Common myeloid progenitor, CD34-positive (primary cell): Measurements from ENCODE around the gene NRTN.
"Not testable (repeated sequence)": the region's sequence is repeated elsewhere in the genome, so short reads cannot be mapped to it uniquely, and the experiment has no call there.

Source experiments
- CTCF ChIA-PET: fragments of 350-600 bp; sonication (Branson Sonifier 250); formaldehyde crosslinking; loops from one replicate; lab custom pipeline; 2021; ENCODE audit warnings: antibody characterized with exemption; lab: Charles Lee
- POLR2A ChIA-PET: fragments of 350-600 bp; sonication (Branson Sonifier 250); formaldehyde crosslinking; loops from one replicate; lab custom pipeline; 2021; ENCODE audit warnings: antibody characterized with exemption; lab: Charles Lee
- DNase-seq, 3 donors: peaks; one replicate each; pipeline versions ENCODE4 v3.0.0 to v3.0.0-alpha.2; 2013
- H3K27ac ChIP-seq, 2 experiments: 1 replicate in 1 of 2; 2 replicates in 1 of 2; pipeline ENCODE4 v1.7.0; 2013; ENCODE audit warnings: inconsistent platforms in 2 of 2, low read length in 2 of 2, mild to moderate bottlenecking in 2 of 2, low read depth in 1 of 2, moderate library complexity in 1 of 2; ENCODE audit not compliant: severe bottlenecking in 2 of 2, insufficient read depth in 1 of 2, poor library complexity in 1 of 2
- H3K27me3 ChIP-seq, 5 experiments: replicated peaks in 2 of 5; 1 replicate in 3 of 5; 2 replicates in 2 of 5; pipeline versions ENCODE4 v1.6.1 to v1.7.0; 2013; ENCODE audit warnings: low read length in 4 of 5, mild to moderate bottlenecking in 2 of 5, moderate library complexity in 2 of 5, inconsistent platforms in 1 of 5; ENCODE audit not compliant: insufficient read depth in 5 of 5, control insufficient read depth in 4 of 5
- H3K36me3 ChIP-seq, 4 experiments: 1 replicate in 2 of 4; 2 replicates in 2 of 4; pipeline versions ENCODE4 v1.6.1 to v1.7.0; 2013; ENCODE audit warnings: low read length in 3 of 4, control low read depth in 1 of 4, mild to moderate bottlenecking in 1 of 4; ENCODE audit not compliant: control insufficient read depth in 4 of 4, insufficient read depth in 4 of 4
- H3K4me1 ChIP-seq, 4 experiments: 1 replicate in 3 of 4; 2 replicates in 1 of 4; pipeline versions ENCODE4 v1.6.1 to v1.7.1; 2013; ENCODE audit warnings: low read length in 3 of 4, mild to moderate bottlenecking in 3 of 4, control low read depth in 1 of 4, inconsistent platforms in 1 of 4, moderate library complexity in 1 of 4; ENCODE audit not compliant: control insufficient read depth in 4 of 4, insufficient read depth in 4 of 4; ENCODE audit errors: control extremely low read depth in 1 of 4
- H3K4me3 ChIP-seq, 7 experiments: 1 replicate in 4 of 7; 2 replicates in 3 of 7; pipeline versions ENCODE4 v1.5.1 to v1.7.0; 2013; ENCODE audit warnings: mild to moderate bottlenecking in 7 of 7, low read length in 6 of 7, moderate library complexity in 6 of 7, inconsistent platforms in 2 of 7, low read depth in 2 of 7, control low read depth in 1 of 7; ENCODE audit not compliant: insufficient read depth in 4 of 7, control insufficient read depth in 1 of 7; ENCODE audit errors: extremely low read depth in 1 of 7
- H3K9me3 ChIP-seq, 5 experiments: 1 replicate in 4 of 5; 2 replicates in 1 of 5; pipeline versions ENCODE4 v1.6.1 to v1.7.1; 2013; ENCODE audit warnings: low read length in 4 of 5, mild to moderate bottlenecking in 2 of 5, inconsistent platforms in 1 of 5, low read depth in 1 of 5, moderate library complexity in 1 of 5; ENCODE audit not compliant: control insufficient read depth in 4 of 5, insufficient read depth in 2 of 5; ENCODE audit errors: control extremely low read depth in 1 of 5
- WGBS: methylation state at CpG from one replicate; pipeline ENCODE4 v1.1.5; 2013; ENCODE audit not compliant: insufficient coverage; 5-methylcytosine and 5-hydroxymethylcytosine counted together

Gene NRTN

GRCh38 chr19:5774921-5775320 lies 29.9 kb upstream of the NRTN start:
- no peaks in the 10 kb centered on the region for H3K4me1 ChIP-seq
- H3K4me3 ChIP-seq, result no peak overlapping the region
- CTCF ChIA-PET, result interaction anchor here (1.1 kb wide), 1 partner anchor 29 kb away, joined by 3 read pairs; no protein-coding TSS in a partner anchor
- no peaks in the 10 kb centered on the region for H3K9me3 ChIP-seq
- POLR2A ChIA-PET, result no interaction called here
- no peak for DNase-seq
- no peaks in the 10 kb centered on the region for H3K36me3 ChIP-seq
- 96% methylated on average over 5 of the region's 8 CpGs for WGBS
- H3K27ac ChIP-seq, result no peak overlapping the region
- no peaks in the 10 kb centered on the region for H3K27me3 ChIP-seq

GRCh38 chr19:5775668-5776309 lies 29.1 kb upstream of the NRTN start:
- Histone ChIP-seq H3K27ac (no peak overlapping the region), H3K9me3 (no peaks in the 10 kb centered on the region), H3K27me3 (no peaks in the 10 kb centered on the region), H3K36me3 (no peaks in the 10 kb centered on the region), H3K4me3 (no peak overlapping the region), H3K4me1 (no peaks in the 10 kb centered on the region)
- ChIA-PET POLR2A (no interaction called here), CTCF (no interaction called here)
- WGBS, result 91% methylated on average over 12 of the region's 17 CpGs
- DNase-seq, result no peak

GRCh38 chr19:5778402-5778801 lies 26.5 kb upstream of the NRTN start:
- CTCF ChIA-PET, result interaction anchor here (0.9 kb wide), 1 partner anchor 15 kb away, joined by 3 read pairs; no protein-coding TSS in a partner anchor
- no peak for DNase-seq
- Histone ChIP-seq H3K27ac (no peak overlapping the region), H3K4me1 (no peaks in the 10 kb centered on the region), H3K4me3 (no peak overlapping the region), H3K27me3 (no peaks in the 10 kb centered on the region), H3K9me3 (no peaks in the 10 kb centered on the region), H3K36me3 (peaks cover 0 to 2% (median 0%) of the 10 kb centered on the region in 4 experiments)
- 89% methylated on average over 17 of the region's 17 CpGs for WGBS
- POLR2A ChIA-PET, result no interaction called here

GRCh38 chr19:5780916-5781315 lies 24.0 kb upstream of the NRTN start:
- WGBS, result 90% methylated on average over 6 of the region's 11 CpGs
- H3K4me3 ChIP-seq, DNase-seq, H3K27me3 ChIP-seq, H3K27ac ChIP-seq, H3K4me1 ChIP-seq, H3K9me3 ChIP-seq: not testable (repeated sequence)
- POLR2A ChIA-PET, result interaction anchor here (0.7 kb wide), 1 partner anchor 122 kb away, joined by 7 read pairs; no protein-coding TSS in a partner anchor
- H3K36me3 ChIP-seq, result peaks cover 0 to 21% (median 13%) of the 10 kb centered on the region in 4 experiments
- CTCF ChIA-PET, result interaction anchor here (0.7 to 1.5 kb wide), 2 partner anchors 14 to 20 kb away, joined by 3 read pairs; no protein-coding TSS in a partner anchor

- no peak overlapping the region for H3K27ac ChIP-seq
- ChIA-PET CTCF (no interaction called here), POLR2A (no interaction called here)
- no peak overlapping the region for H3K4me3 ChIP-seq
- WGBS, result 90% methylated on average over 9 of the region's 9 CpGs
- DNase-seq, result no peak
- H3K9me3 ChIP-seq, result no peaks in the 10 kb centered on the region
- peaks cover 0 to 35% (median 22%) of the 10 kb centered on the region in 4 experiments for H3K36me3 ChIP-seq
- H3K4me1 ChIP-seq, result no peaks in the 10 kb centered on the region
- no peaks in the 10 kb centered on the region for H3K27me3 ChIP-seq
Observed at GRCh38 chr19:5782322-5782721, 22.5 kb upstream of the NRTN start.

- Histone ChIP-seq H3K4me3 (no peak overlapping the region), H3K27ac (no peak overlapping the region), H3K36me3 (peaks cover 2 to 44% (median 28%) of the 10 kb centered on the region in 4 experiments), H3K4me1 (no peaks in the 10 kb centered on the region), H3K9me3 (no peaks in the 10 kb centered on the region), H3K27me3 (no peaks in the 10 kb centered on the region)
- CTCF ChIA-PET, result no interaction called here
- WGBS, result 93% methylated on average over 29 of the region's 48 CpGs
- POLR2A ChIA-PET, result no interaction called here
- no peak for DNase-seq
Observed at GRCh38 chr19:5782945-5783919, 21.6 kb upstream of the NRTN start.
